ENCODE results near the gene HIRA.
"Not testable (repeated sequence)": the region's sequence is repeated elsewhere in the genome, so short reads cannot be mapped to it uniquely, and the experiment has no call there.

The HIRA gene

GRCh38 chr22:19320136-19320535, 111.4 kb downstream of the HIRA start:
- H3K56ac ChIP-seq (ENCODE audit: low read length); H3K4ac ChIP-seq (ENCODE audit: low read depth, low read length); H3K27ac ChIP-seq (ENCODE audit: low read depth, low read length); DNase-seq; H3K23ac ChIP-seq (ENCODE audit: low read length); H3K79me1 ChIP-seq (ENCODE audit: low read length); H3K4me2 ChIP-seq (ENCODE audit: low read length); H3K4me3 ChIP-seq (ENCODE audit: low read length); H3K18ac ChIP-seq (ENCODE audit: low read length); H3K27me3 ChIP-seq (ENCODE audit: insufficient read depth, low read length, poor library complexity); H2BK5ac ChIP-seq (ENCODE audit: low read length); H4K8ac ChIP-seq (ENCODE audit: low read depth, low read length); H2BK15ac ChIP-seq (replicated peaks; ENCODE audit: low read depth); H3K79me2 ChIP-seq (ENCODE audit: control insufficient read depth, insufficient read depth, low read length); H3K9ac ChIP-seq (ENCODE audit: low read length); H3K4me1 ChIP-seq (ENCODE audit: control insufficient read depth, low read depth, low read length); H2AK5ac ChIP-seq (ENCODE audit: low read length); H3K36me3 ChIP-seq (ENCODE audit: control insufficient read depth, insufficient read depth, low read length); H2BK120ac ChIP-seq (ENCODE audit: low read depth, low read length); H4K5ac ChIP-seq (ENCODE audit: low read length): not testable (repeated sequence)
- WGBS (ENCODE audit: extremely low coverage, insufficient coverage, low lambda C conversion rate): no CpG with 5 or more reads among the region's 8 CpGs

DNA sequence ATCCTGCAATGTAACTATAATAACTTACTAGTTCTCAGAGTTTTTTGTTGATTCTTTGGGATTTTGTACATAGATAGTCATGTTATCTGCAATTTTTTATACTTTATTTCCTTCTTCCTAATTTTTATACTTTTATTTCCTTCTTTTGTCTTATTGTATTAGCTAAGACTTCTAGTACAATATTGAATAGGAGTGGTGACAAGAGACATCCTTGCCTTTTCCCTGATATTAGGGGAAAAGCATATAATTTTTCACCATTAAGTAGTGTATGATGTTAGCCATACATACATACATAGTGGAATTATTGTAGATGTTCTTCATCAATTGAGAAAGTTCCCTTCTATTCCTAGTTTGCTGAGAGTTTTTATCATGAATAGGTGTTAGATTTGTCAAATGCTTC, 112.3 kb downstream of the HIRA start:
- Histone ChIP-seq H3K27ac (ENCODE audit: low read depth, low read length) (no peak overlapping the region), H4K8ac (ENCODE audit: low read depth, low read length) (no peak overlapping the region), H3K27me3 (ENCODE audit: insufficient read depth, low read length, poor library complexity) (no peaks in the 10 kb centered on the region), H3K36me3 (ENCODE audit: control insufficient read depth, insufficient read depth, low read length) (no peaks in the 10 kb centered on the region), H3K4me1 (ENCODE audit: control insufficient read depth, low read depth, low read length) (no peaks in the 10 kb centered on the region), H2BK5ac (ENCODE audit: low read length) (no peak overlapping the region), H3K23ac (ENCODE audit: low read length) (no peak overlapping the region), H3K18ac (ENCODE audit: low read length) (no peak overlapping the region), H3K4me3 (ENCODE audit: low read length) (no peak overlapping the region), H2BK120ac (ENCODE audit: low read depth, low read length) (no peak overlapping the region), H3K9ac (ENCODE audit: low read length) (no peak overlapping the region), H3K4me2 (ENCODE audit: low read length) (no peak overlapping the region), H3K79me2 (ENCODE audit: control insufficient read depth, insufficient read depth, low read length) (no peaks in the 10 kb centered on the region), H2BK15ac (replicated peaks; ENCODE audit: low read depth) (no peak overlapping the region), H3K4ac (ENCODE audit: low read depth, low read length) (no peak overlapping the region), H4K5ac (ENCODE audit: low read length) (no peak overlapping the region), H2AK5ac (ENCODE audit: low read length) (no peak overlapping the region), H3K56ac (ENCODE audit: low read length) (no peak overlapping the region), H3K79me1 (ENCODE audit: low read length) (no peaks in the 10 kb centered on the region)
- DNase-seq: no peak

DNA sequence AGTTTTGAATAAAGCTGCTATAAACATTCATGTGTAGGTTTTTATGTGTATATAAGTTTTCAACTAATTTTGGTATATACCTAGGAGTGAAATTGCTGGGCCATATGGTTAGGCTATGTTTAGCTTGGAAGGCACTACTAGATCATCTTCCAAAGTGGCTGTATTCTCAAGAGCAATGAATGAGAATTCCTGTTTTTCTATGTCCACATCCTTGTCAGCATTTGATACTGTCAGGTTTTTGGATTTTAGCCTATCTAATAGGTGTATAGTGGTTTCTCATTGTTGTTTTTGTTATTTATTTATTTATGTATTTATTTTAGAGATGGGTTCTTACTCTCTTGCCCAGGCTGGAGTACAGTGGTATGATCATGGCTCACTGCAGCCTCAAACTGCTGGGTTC, 113.7 kb downstream of the HIRA start:
- no peak overlapping the region for H2BK120ac ChIP-seq (ENCODE audit: low read depth, low read length)
- H2BK5ac ChIP-seq (ENCODE audit: low read length): no peak overlapping the region
- H3K18ac ChIP-seq (ENCODE audit: low read length): no peak overlapping the region
- no peaks in the 10 kb centered on the region for H3K36me3 ChIP-seq (ENCODE audit: control insufficient read depth, insufficient read depth, low read length)
- H3K27me3 ChIP-seq (ENCODE audit: insufficient read depth, low read length, poor library complexity): no peaks in the 10 kb centered on the region
- H4K5ac ChIP-seq (ENCODE audit: low read length): no peak overlapping the region
- H4K8ac ChIP-seq (ENCODE audit: low read depth, low read length): no peak overlapping the region
- H3K4me3 ChIP-seq (ENCODE audit: low read length): no peak overlapping the region
- H3K4me2 ChIP-seq (ENCODE audit: low read length): no peak overlapping the region
- H3K79me1 ChIP-seq (ENCODE audit: low read length): no peaks in the 10 kb centered on the region
- H2AK5ac ChIP-seq (ENCODE audit: low read length): no peak overlapping the region
- no peak overlapping the region for H3K27ac ChIP-seq (ENCODE audit: low read depth, low read length)
- H3K4ac ChIP-seq (ENCODE audit: low read depth, low read length): no peak overlapping the region
- no peak overlapping the region for H3K56ac ChIP-seq (ENCODE audit: low read length)
- H2BK15ac ChIP-seq (replicated peaks; ENCODE audit: low read depth): no peak overlapping the region
- H3K9ac ChIP-seq (ENCODE audit: low read length): no peak overlapping the region
- H3K4me1 ChIP-seq (ENCODE audit: control insufficient read depth, low read depth, low read length): no peaks in the 10 kb centered on the region
- H3K23ac ChIP-seq (ENCODE audit: low read length): no peak overlapping the region
- H3K79me2 ChIP-seq (ENCODE audit: control insufficient read depth, insufficient read depth, low read length): no peaks in the 10 kb centered on the region
- no peak for DNase-seq

DNA sequence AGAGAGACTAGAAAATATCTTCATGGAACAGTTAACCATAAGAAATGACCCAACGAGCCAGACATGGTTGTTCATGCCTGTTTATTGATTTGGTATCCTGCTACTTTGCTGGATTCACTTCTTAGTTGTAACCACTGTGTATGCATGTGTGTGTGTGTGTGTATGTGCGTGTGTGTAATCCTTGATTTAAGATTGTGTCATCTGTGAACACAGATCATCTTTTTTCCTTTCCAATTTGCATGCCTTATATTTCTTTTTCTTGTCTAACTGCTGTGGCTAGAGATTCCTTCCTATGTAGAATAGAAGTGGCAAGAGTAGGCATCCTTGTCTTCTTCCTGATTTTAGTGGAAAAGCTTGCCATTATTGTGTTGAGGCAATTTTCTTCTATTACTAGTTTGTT, 123.7 kb downstream of the HIRA start:
- H3K4me1 ChIP-seq (ENCODE audit: control insufficient read depth, low read depth, low read length): no peaks in the 10 kb centered on the region
- no peak overlapping the region for H3K27ac ChIP-seq (ENCODE audit: low read depth, low read length)

DNA sequence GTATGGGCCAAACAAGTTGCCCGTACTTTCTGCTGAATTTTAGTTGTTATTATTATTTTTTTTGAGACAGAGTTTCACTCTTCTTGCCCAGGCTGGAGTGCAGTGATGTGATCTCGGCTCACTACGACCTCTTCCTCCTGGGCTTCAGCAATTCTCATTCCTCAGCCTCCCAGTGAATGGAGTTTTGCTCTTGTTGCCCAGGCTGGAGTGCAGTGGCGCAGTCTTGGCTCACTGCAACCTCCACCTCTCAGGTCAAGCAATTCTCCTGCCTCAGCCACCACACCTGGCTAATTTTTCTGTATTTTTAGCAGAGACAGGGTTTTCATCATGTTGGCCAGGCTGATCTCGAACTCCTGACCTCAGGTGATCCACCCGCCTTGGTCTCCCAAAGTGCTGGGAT, 125.0 kb downstream of the HIRA start:
- H3K4me2 ChIP-seq (ENCODE audit: low read length); H3K36me3 ChIP-seq (ENCODE audit: control insufficient read depth, insufficient read depth, low read length); H2BK120ac ChIP-seq (ENCODE audit: low read depth, low read length); H2BK5ac ChIP-seq (ENCODE audit: low read length); H2BK15ac ChIP-seq (replicated peaks; ENCODE audit: low read depth); H3K56ac ChIP-seq (ENCODE audit: low read length); H3K4me1 ChIP-seq (ENCODE audit: control insufficient read depth, low read depth, low read length); H3K23ac ChIP-seq (ENCODE audit: low read length); DNase-seq; H3K4me3 ChIP-seq (ENCODE audit: low read length); H3K27me3 ChIP-seq (ENCODE audit: insufficient read depth, low read length, poor library complexity); H3K9ac ChIP-seq (ENCODE audit: low read length); H3K27ac ChIP-seq (ENCODE audit: low read depth, low read length); H4K8ac ChIP-seq (ENCODE audit: low read depth, low read length); H3K79me2 ChIP-seq (ENCODE audit: control insufficient read depth, insufficient read depth, low read length); H2AK5ac ChIP-seq (ENCODE audit: low read length); H4K5ac ChIP-seq (ENCODE audit: low read length); H3K18ac ChIP-seq (ENCODE audit: low read length); H3K79me1 ChIP-seq (ENCODE audit: low read length); H3K4ac ChIP-seq (ENCODE audit: low read depth, low read length): not testable (repeated sequence)
- no CpG with 5 or more reads among the region's 6 CpGs for WGBS (ENCODE audit: extremely low coverage, insufficient coverage, low lambda C conversion rate)

More for the DNA sequence above, 123.7 kb downstream of the HIRA start:
- Histone ChIP-seq H3K9ac (ENCODE audit: low read length) (no peak overlapping the region), H3K79me2 (ENCODE audit: control insufficient read depth, insufficient read depth, low read length) (no peaks in the 10 kb centered on the region), H4K5ac (ENCODE audit: low read length) (no peak overlapping the region), H2BK5ac (ENCODE audit: low read length) (no peak overlapping the region), H2BK120ac (ENCODE audit: low read depth, low read length) (no peak overlapping the region), H3K4me3 (ENCODE audit: low read length) (no peak overlapping the region), H2AK5ac (ENCODE audit: low read length) (no peak overlapping the region), H3K79me1 (ENCODE audit: low read length) (no peaks in the 10 kb centered on the region), H3K18ac (ENCODE audit: low read length) (no peak overlapping the region), H3K36me3 (ENCODE audit: control insufficient read depth, insufficient read depth, low read length) (no peaks in the 10 kb centered on the region), H3K27me3 (ENCODE audit: insufficient read depth, low read length, poor library complexity) (no peaks in the 10 kb centered on the region), H3K4ac (ENCODE audit: low read depth, low read length) (no peak overlapping the region), H3K23ac (ENCODE audit: low read length) (no peak overlapping the region), H4K8ac (ENCODE audit: low read depth, low read length) (no peak overlapping the region), H3K4me2 (ENCODE audit: low read length) (no peak overlapping the region), H3K56ac (ENCODE audit: low read length) (no peak overlapping the region), H2BK15ac (replicated peaks; ENCODE audit: low read depth) (no peak overlapping the region)
- no CpG with 5 or more reads among the region's 2 CpGs for WGBS (ENCODE audit: extremely low coverage, insufficient coverage, low lambda C conversion rate)
- DNase-seq: no peak

DNA sequence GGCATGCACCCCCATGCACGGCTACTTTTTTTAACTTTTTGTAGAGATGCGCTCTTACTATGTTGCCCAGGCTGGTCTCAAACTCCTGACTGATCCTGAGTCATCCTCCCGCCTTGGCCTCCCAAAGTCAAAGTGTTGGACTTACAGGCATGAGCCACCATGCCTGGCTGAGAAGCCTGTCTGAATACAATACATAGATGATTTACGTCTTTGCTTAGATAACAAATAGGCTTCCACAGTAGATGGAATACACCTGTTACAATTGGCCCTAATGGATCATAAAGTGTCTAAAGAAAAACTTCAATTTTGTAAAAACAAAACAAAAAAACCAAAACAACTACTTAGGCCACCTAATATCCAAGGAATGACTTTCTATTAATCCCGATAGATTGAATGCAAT, 127.0 kb downstream of the HIRA start:
- Histone ChIP-seq H3K79me1 (ENCODE audit: low read length) (no peaks in the 10 kb centered on the region), H3K4me1 (ENCODE audit: control insufficient read depth, low read depth, low read length) (no peaks in the 10 kb centered on the region), H4K5ac (ENCODE audit: low read length) (no peak overlapping the region), H3K18ac (ENCODE audit: low read length) (no peak overlapping the region), H3K4me2 (ENCODE audit: low read length) (no peak overlapping the region), H3K36me3 (ENCODE audit: control insufficient read depth, insufficient read depth, low read length) (no peaks in the 10 kb centered on the region), H2BK120ac (ENCODE audit: low read depth, low read length) (no peak overlapping the region), H3K27me3 (ENCODE audit: insufficient read depth, low read length, poor library complexity) (no peaks in the 10 kb centered on the region), H3K23ac (ENCODE audit: low read length) (no peak overlapping the region), H2AK5ac (ENCODE audit: low read length) (no peak overlapping the region), H3K4me3 (ENCODE audit: low read length) (no peak overlapping the region), H3K4ac (ENCODE audit: low read depth, low read length) (no peak overlapping the region), H3K27ac (ENCODE audit: low read depth, low read length) (no peak overlapping the region), H3K9ac (ENCODE audit: low read length) (no peak overlapping the region), H2BK15ac (replicated peaks; ENCODE audit: low read depth) (no peak overlapping the region), H3K79me2 (ENCODE audit: control insufficient read depth, insufficient read depth, low read length) (no peaks in the 10 kb centered on the region), H2BK5ac (ENCODE audit: low read length) (no peak overlapping the region), H3K56ac (ENCODE audit: low read length) (no peak overlapping the region), H4K8ac (ENCODE audit: low read depth, low read length) (no peak overlapping the region)
- no peak for DNase-seq
- no CpG with 5 or more reads among the region's 5 CpGs for WGBS (ENCODE audit: extremely low coverage, insufficient coverage, low lambda C conversion rate)
